Smooth muscle cell (in vitro differentiated cells): Measurements from ENCODE around the gene NOL8. TPM values are rescaled to one million over a fixed set of nuclear protein-coding genes. Genes with fewer than 3 reads are reported as not detected.

Source experiments
- DNase-seq: peaks from one replicate; lab custom pipeline; 2025; ENCODE audit not compliant: unreplicated experiment; lab: John Stamatoyannopoulos, UW
- H2AFZ ChIP-seq: fragments of 200-600 bp; sonication (generic); 2 replicates; pipeline ENCODE4 v1.6.0; 2016; ENCODE audit warnings: antibody characterized with exemption, low read depth, mild to moderate bottlenecking
- H3F3A ChIP-seq: fragments of 200-600 bp; sonication (generic); 2 replicates; pipeline ENCODE4 v1.6.0; 2017; ENCODE audit warnings: antibody characterized with exemption, low read depth
- H3K27ac ChIP-seq: fragments of 200-600 bp; sonication (generic); 2 replicates; pipeline ENCODE4 v1.5.1; 2016; ENCODE audit warnings: low read depth, mild to moderate bottlenecking
- H3K27me3 ChIP-seq: fragments of 200-600 bp; sonication (generic); 2 replicates; pipeline ENCODE4 v1.6.1; 2016; ENCODE audit warnings: low read depth, mild to moderate bottlenecking
- H3K36me3 ChIP-seq: fragments of 200-600 bp; sonication (generic); 2 replicates; pipeline ENCODE4 v1.5.1; 2016; ENCODE audit warnings: low read depth
- H3K4me1 ChIP-seq: fragments of 200-600 bp; sonication (generic); 2 replicates; pipeline ENCODE4 v1.5.1; 2016; ENCODE audit warnings: low read depth
- H3K4me2 ChIP-seq: fragments of 200-600 bp; sonication (generic); 2 replicates; pipeline ENCODE4 v1.6.0; 2016; ENCODE audit warnings: mild to moderate bottlenecking
- H3K4me3 ChIP-seq: fragments of 200-600 bp; sonication (generic); 2 replicates; pipeline ENCODE4 v1.5.1; 2016; ENCODE audit warnings: mild to moderate bottlenecking
- H3K79me2 ChIP-seq: fragments of 200-600 bp; sonication (generic); 2 replicates; pipeline ENCODE4 v1.6.0; 2016; ENCODE audit warnings: low read depth, mild to moderate bottlenecking
- H3K9ac ChIP-seq: fragments of 200-600 bp; sonication (generic); 2 replicates; pipeline ENCODE4 v1.6.0; 2016; ENCODE audit warnings: low read depth
- H3K9me3 ChIP-seq: fragments of 200-600 bp; sonication (generic); replicated peaks from 2 replicates; pipeline ENCODE4 v1.5.1; 2016; ENCODE audit warnings: low read depth
- H4K20me1 ChIP-seq: fragments of 200-600 bp; sonication (generic); 2 replicates; pipeline ENCODE4 v1.6.0; 2016; ENCODE audit warnings: low read depth
- WGBS: methylation state at CpG from one replicate; pipeline ENCODE4 v1.1.7; 2016; ENCODE audit warnings: low lambda C conversion rate; 5-methylcytosine and 5-hydroxymethylcytosine counted together
- polyA plus RNA-seq: library from polyadenylated mRNA; unstranded; fragments of >200 nt; fragmentation: Nextera tagmentation; extraction: Ambion mirVana; gene quantifications from 2 replicates; pipeline ENCODE4 v1.2.1, GENCODE V29; 2016
- total RNA-seq: library from RNA; depleted of rRNA; stranded (reverse); fragments of >200 nt; gene quantifications from 2 replicates; pipeline ENCODE4 v1.2.3, GENCODE V29; 2014
- TF ChIP-seq, protein P1 (sequence below): fragments of 200-600 bp; sonication (generic); IDR thresholded peaks from 2 replicates; pipeline ENCODE4 v1.5.1; 2017; ENCODE audit warnings: borderline replicate concordance, mild to moderate bottlenecking, antibody characterized with exemption; ENCODE audit not compliant: insufficient read depth, poor library complexity, severe bottlenecking

NOL8 gene
- total and polyA plus RNA-seq, 2 experiments from 2014 or later: 15.1 to 21.3 TPM

DNA sequence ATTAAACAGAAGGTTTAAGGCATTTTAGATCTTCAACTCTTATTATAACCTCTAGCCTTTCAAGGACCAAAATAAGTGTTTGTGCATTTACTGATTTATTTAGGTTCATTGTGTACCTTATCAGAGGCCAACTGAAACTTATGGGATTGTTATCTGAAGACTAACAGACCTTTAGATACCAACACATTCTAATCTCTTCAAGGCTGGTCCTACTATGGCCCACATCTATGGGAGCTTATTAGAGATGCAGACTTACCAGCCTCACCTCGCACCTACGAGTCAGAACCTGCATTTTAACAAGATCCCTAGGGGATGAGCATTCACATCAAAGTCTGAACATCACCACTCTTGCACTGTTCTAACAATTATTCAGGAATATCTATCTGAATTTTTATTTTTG, 33.6 kb downstream of the NOL8 start:
- 66% methylated on average over 2 of the region's 2 CpGs for WGBS

DNA sequence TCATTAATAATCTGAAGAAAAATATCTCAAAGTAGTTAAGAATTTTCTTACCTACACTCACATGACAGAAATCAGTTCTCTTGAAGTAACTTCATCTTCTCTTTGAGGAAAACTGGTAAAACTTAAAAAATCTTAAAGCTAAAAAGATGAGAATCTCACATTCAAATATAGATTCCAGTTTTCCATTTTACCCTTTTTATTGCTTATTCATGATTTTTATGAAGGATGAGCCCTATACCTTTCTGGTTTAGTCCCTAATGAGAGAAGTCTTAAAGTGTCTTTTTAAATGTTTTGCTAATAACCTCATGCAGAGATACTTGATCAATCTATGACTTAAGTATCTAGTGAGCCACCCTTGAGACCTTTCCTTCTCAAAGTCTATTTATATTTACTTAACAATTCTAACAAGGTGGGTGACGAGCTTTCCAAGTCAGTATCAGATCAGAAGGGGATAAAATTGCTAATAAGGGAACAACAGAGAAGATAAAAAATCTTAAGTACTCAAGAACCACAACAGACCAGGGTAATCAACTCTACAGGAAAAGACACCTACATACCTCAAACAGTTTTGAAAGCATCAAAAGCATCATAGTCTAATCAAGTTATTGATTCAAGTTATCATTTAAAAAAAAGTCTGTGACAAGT, 34.2 kb downstream of the NOL8 start:
- Histone ChIP-seq H3F3A (peaks cover 12% of the 10 kb centered on the region), H3K4me3 (peak overlapping the region; percentile 91), H3K27ac (peak overlapping the region; percentile 41), H3K9me3 (no peaks in the 10 kb centered on the region), H2AFZ (no peak overlapping the region), H4K20me1 (peaks cover 36% of the 10 kb centered on the region), H3K27me3 (no peaks in the 10 kb centered on the region), H3K36me3 (peaks cover 7% of the 10 kb centered on the region), H3K79me2 (peaks cover 75% of the 10 kb centered on the region), H3K4me2 (peak overlapping the region; percentile 100), H3K4me1 (peaks cover 17% of the 10 kb centered on the region), H3K9ac (peak overlapping the region; percentile 10)
- WGBS: 78% methylated on average over 1 of the region's 1 CpG
- no peak for DNase-seq
- TF ChIP-seq, protein P1, sequence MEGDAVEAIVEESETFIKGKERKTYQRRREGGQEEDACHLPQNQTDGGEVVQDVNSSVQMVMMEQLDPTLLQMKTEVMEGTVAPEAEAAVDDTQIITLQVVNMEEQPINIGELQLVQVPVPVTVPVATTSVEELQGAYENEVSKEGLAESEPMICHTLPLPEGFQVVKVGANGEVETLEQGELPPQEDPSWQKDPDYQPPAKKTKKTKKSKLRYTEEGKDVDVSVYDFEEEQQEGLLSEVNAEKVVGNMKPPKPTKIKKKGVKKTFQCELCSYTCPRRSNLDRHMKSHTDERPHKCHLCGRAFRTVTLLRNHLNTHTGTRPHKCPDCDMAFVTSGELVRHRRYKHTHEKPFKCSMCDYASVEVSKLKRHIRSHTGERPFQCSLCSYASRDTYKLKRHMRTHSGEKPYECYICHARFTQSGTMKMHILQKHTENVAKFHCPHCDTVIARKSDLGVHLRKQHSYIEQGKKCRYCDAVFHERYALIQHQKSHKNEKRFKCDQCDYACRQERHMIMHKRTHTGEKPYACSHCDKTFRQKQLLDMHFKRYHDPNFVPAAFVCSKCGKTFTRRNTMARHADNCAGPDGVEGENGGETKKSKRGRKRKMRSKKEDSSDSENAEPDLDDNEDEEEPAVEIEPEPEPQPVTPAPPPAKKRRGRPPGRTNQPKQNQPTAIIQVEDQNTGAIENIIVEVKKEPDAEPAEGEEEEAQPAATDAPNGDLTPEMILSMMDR: no peak

More for the DNA sequence above, 33.6 kb downstream of the NOL8 start:
- Histone ChIP-seq H3K27me3 (no peaks in the 10 kb centered on the region), H3K4me3 (peak overlapping the region; percentile 91), H3K9me3 (no peaks in the 10 kb centered on the region), H2AFZ (no peak overlapping the region), H3K4me1 (peaks cover 17% of the 10 kb centered on the region), H3F3A (peaks cover 15% of the 10 kb centered on the region), H3K9ac (peak overlapping the region; percentile 10), H3K4me2 (peak overlapping the region; percentile 100), H3K36me3 (peaks cover 7% of the 10 kb centered on the region), H4K20me1 (peaks cover 32% of the 10 kb centered on the region), H3K79me2 (peaks cover 69% of the 10 kb centered on the region), H3K27ac (peak overlapping the region; percentile 41)
- no peak for DNase-seq
- TF ChIP-seq, protein P1: no peak

DNA sequence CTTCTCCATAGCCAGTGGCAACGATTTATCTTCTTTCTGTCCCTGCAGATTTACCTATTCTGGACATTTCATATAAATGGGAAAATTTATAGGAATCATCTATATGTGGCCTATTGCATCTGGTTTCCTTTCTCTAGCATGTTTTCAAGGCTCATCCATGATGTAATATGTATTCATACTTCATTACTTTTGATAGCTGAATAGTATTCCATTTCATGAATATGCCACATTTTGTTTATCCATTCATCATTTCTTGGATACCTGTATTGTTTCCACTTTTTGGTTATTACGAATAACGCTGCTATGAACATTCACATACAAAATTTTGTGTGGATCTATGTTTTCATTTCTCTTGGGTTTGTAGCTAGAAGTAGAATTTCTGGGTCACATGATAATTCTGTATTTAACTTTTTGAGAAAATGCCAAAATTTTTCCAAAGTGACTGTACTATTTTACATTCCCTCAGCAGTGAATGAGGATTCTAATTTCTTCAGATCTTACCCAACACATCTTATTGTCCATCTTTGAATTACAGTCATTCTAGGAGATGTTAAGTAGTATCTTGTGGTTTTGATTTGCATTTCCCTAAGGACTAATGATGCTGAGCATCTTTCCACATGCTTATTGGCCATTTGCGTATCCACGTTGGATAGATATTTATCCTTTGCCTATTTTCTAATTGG, 35.3 kb downstream of the NOL8 start:
- no peak overlapping the region for H3K27ac ChIP-seq
- no peak for DNase-seq
- 99% methylated on average over 5 of the region's 5 CpGs for WGBS
- no peak overlapping the region for H3K4me3 ChIP-seq
- H3K36me3 ChIP-seq: peaks cover 13% of the 10 kb centered on the region
- H3K27me3 ChIP-seq: no peaks in the 10 kb centered on the region
- TF ChIP-seq, protein P1: no peak
- H2AFZ ChIP-seq: no peak overlapping the region
- H3K4me2 ChIP-seq: no peak overlapping the region
- H3K4me1 ChIP-seq: peaks cover 11% of the 10 kb centered on the region
- H3F3A ChIP-seq: peaks cover 3% of the 10 kb centered on the region
- peaks cover 44% of the 10 kb centered on the region for H4K20me1 ChIP-seq
- H3K9ac ChIP-seq: no peak overlapping the region
- H3K9me3 ChIP-seq: no peaks in the 10 kb centered on the region
- peaks cover 86% of the 10 kb centered on the region for H3K79me2 ChIP-seq

DNA sequence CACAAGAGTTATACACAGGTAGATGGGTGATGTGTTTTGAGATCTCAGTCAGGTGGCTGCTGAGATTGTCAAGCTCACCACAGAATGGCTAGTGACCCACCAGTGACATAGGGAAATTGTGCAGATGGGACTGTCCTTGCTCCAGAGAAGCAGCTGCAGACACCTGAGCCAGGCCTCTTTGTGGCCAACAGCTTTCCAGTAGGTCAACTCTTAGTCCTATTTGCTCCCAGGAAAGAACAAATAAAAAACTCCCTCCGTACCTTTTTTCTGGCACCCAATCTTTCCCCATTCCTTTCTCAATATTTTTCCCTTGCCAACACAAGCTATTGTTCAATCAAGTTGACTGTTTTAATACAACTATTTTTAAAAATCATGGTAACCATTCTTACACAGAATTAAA, 45.8 kb downstream of the NOL8 start:
- Histone ChIP-seq H3K4me1 (no peaks in the 10 kb centered on the region), H3K79me2 (peaks cover 19% of the 10 kb centered on the region), H3K4me3 (no peak overlapping the region), H4K20me1 (peaks cover 23% of the 10 kb centered on the region), H3K9me3 (no peaks in the 10 kb centered on the region), H2AFZ (no peak overlapping the region), H3K36me3 (peaks cover 41% of the 10 kb centered on the region), H3K27ac (no peak overlapping the region), H3K4me2 (no peak overlapping the region), H3K27me3 (no peaks in the 10 kb centered on the region), H3F3A (no peaks in the 10 kb centered on the region), H3K9ac (no peak overlapping the region)
- TF ChIP-seq, protein P1: no peak
- DNase-seq: no peak
- WGBS: 100% methylated on average over 1 of the region's 1 CpG
